Testis (tissue), 3 donors: ENCODE data around the gene PHLPP1. TPM values are rescaled to one million over a fixed set of nuclear protein-coding genes. Genes with fewer than 3 reads are reported as not detected.
A peak's percentile ranks its signal among the peaks of the same experiment; 100 is the strongest.

Source experiments
- DNase-seq: peaks from one replicate; pipeline ENCODE4 v3.0.0-alpha.2; 2019
- H3K27ac ChIP-seq, 2 donors: fragments of 200-600 bp; sonication (generic); one replicate each; pipeline ENCODE4 v1.5.1; 2019
- H3K27me3 ChIP-seq: fragments of 200-600 bp; sonication (generic); one replicate; pipeline ENCODE4 v1.5.1; 2019
- H3K36me3 ChIP-seq: fragments of 200-600 bp; sonication (generic); one replicate; pipeline ENCODE4 v1.5.1; 2017; ENCODE audit warnings: low read depth; ENCODE audit errors: missing control alignments
- H3K4me1 ChIP-seq: fragments of 200-600 bp; sonication (generic); one replicate; pipeline ENCODE4 v1.5.1; 2019
- H3K4me3 ChIP-seq, 2 donors: fragments of 200-600 bp; sonication (generic); one replicate each; pipeline ENCODE4 v1.5.1; 2017 to 2019
- H3K9me3 ChIP-seq: fragments of 200-600 bp; sonication (generic); one replicate; pipeline ENCODE4 v1.5.1; 2017
- CTCF ChIP-seq, 3 experiments: fragments of 450-650 bp in 2 of 3; fragments of 200-600 bp in 1 of 3; sonication (generic) in 1 of 3; IDR thresholded peaks; one replicate each; pipeline ENCODE4 v1.5.1; 2016 to 2019; ENCODE audit warnings: antibody characterized with exemption in 3 of 3, mild to moderate bottlenecking in 2 of 3, moderate library complexity in 1 of 3
- POLR2A ChIP-seq: fragments of 450-650 bp; IDR thresholded peaks from one replicate; pipeline ENCODE4 v1.6.1; 2017; ENCODE audit warnings: antibody characterized with exemption, mild to moderate bottlenecking, moderate library complexity
- WGBS, 2 donors: methylation state at CpG; one replicate each; pipeline ENCODE4 v1.1.5; 2018; 5-methylcytosine and 5-hydroxymethylcytosine counted together
- intact Hi-C: fragments of 100-400 bp; cut with DNase I; formaldehyde crosslinking; loops from one replicate; pipeline ENCODE4 v1.15.1; 2023; ENCODE audit warnings: low total_unique reads
- polyA plus RNA-seq: library from polyadenylated mRNA; stranded (reverse); fragments of 350-450 nt; fragmentation: Illumina TruSeq; extraction: RNeasy Lipid Tissue Mini Kit (QIAGEN cat#74804); gene quantifications from one replicate; pipeline ENCODE4 v1.2.3, GENCODE V29; 2014; ENCODE audit warnings: low read depth, low replicate concordance; ENCODE audit not compliant: insufficient read depth
- total RNA-seq, 2 donors: library from RNA; depleted of rRNA; stranded (reverse); fragments of >200 nt; gene quantifications; one replicate each; pipeline ENCODE4 v1.2.3, GENCODE V29; 2016

The PHLPP1 gene
- total and polyA plus RNA-seq, 3 donors from 2014 or later = 31.5 to 60.1 (median 50.5) TPM

- peak; percentile 50 for DNase-seq
- H3K36me3 ChIP-seq = no peaks in the 10 kb centered on the region
- H3K4me3 ChIP-seq = no peak overlapping the region
- H3K27me3 ChIP-seq = no peaks in the 10 kb centered on the region
- H3K27ac ChIP-seq = peak overlapping the region in 1 of 2 donors; percentile 39
- 31 to 48% methylated on average over 7 of the region's 7 CpGs for WGBS, 2 donors
- peaks cover 18% of the 10 kb centered on the region for H3K4me1 ChIP-seq
- H3K9me3 ChIP-seq = no peaks in the 10 kb centered on the region
- intact Hi-C loops = no loop called here
- no peak for TF ChIP-seq POLR2A
- no peak for TF ChIP-seq CTCF (IDR thresholded peaks at IDR 0.05)
Observed at GRCh38 chr18:62790871-62791772, 75.8 kb downstream of the PHLPP1 start.

DNA sequence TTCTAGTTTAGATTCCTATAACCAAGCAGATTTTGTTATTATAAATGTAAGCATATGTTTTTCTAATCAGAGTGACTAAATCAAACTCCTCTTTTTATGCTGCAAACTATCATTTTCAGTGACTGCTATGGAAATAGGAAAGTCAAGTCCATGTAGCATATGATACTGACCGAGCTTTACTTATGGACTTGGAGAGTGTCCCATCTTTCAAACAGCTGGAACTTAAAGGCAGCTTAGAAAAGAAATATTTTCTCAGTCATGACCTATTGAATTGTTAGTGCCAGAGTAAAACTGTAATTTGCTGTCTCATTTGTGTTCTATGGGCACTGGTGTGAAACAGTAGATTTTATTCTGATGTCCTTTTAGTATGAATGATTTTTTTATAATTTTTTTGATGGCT, 76.7 kb downstream of the PHLPP1 start:
- no peak for TF ChIP-seq CTCF (IDR thresholded peaks at IDR 0.05)
- no peaks in the 10 kb centered on the region for H3K27me3 ChIP-seq
- WGBS, 2 donors = 59 to 76% methylated on average over 1 of the region's 1 CpG
- H3K36me3 ChIP-seq = no peaks in the 10 kb centered on the region
- H3K9me3 ChIP-seq = no peaks in the 10 kb centered on the region
- DNase-seq = no peak
- H3K4me3 ChIP-seq = no peak overlapping the region
- peak overlapping the region in 1 of 2 donors; percentile 18 for H3K27ac ChIP-seq
- H3K4me1 ChIP-seq = peaks cover 11% of the 10 kb centered on the region
- intact Hi-C loops = no loop called here

- no peak for DNase-seq
- WGBS, 2 donors = 89 to 93% methylated on average over 3 of the region's 3 CpGs
- H3K9me3 ChIP-seq = no peaks in the 10 kb centered on the region
- H3K27ac ChIP-seq = no peak overlapping the region
- peaks cover 15% of the 10 kb centered on the region for H3K4me1 ChIP-seq
- TF ChIP-seq POLR2A = no peak
- no peak for TF ChIP-seq CTCF (IDR thresholded peaks at IDR 0.05)
- no peak overlapping the region for H3K4me3 ChIP-seq
- H3K27me3 ChIP-seq = no peaks in the 10 kb centered on the region
- intact Hi-C loops = no loop called here
- H3K36me3 ChIP-seq = no peaks in the 10 kb centered on the region
Observed at GRCh38 chr18:62795813-62796212, 80.5 kb downstream of the PHLPP1 start.

- Histone ChIP-seq H3K4me3 (no peak overlapping the region), H3K27ac (no peak overlapping the region), H3K4me1 (peaks cover 13% of the 10 kb centered on the region), H3K9me3 (no peaks in the 10 kb centered on the region), H3K27me3 (no peaks in the 10 kb centered on the region), H3K36me3 (no peaks in the 10 kb centered on the region)
- no peak for TF ChIP-seq POLR2A
- TF ChIP-seq CTCF (IDR thresholded peaks at IDR 0.05) = no peak
- 48 to 50% methylated on average over 1 of the region's 1 CpG for WGBS, 2 donors
- no peak for DNase-seq
- intact Hi-C loops = no loop called here
Observed at GRCh38 chr18:62796216-62796621, 80.9 kb downstream of the PHLPP1 start.

GRCh38 chr18:62797329-62797728, 82.0 kb downstream of the PHLPP1 start:
- intact Hi-C loops = no loop called here
- WGBS, 2 donors = 86 to 87% methylated on average over 3 of the region's 3 CpGs
- DNase-seq = no peak
- Histone ChIP-seq H3K27me3 (no peaks in the 10 kb centered on the region), H3K36me3 (no peaks in the 10 kb centered on the region), H3K9me3 (no peaks in the 10 kb centered on the region), H3K27ac (no peak overlapping the region), H3K4me1 (peaks cover 7% of the 10 kb centered on the region), H3K4me3 (no peak overlapping the region)
- TF ChIP-seq POLR2A (no peak), CTCF (IDR thresholded peaks at IDR 0.05) (no peak)
